Measurements from ENCODE around the gene PINLYP. TPM values are rescaled to one million over a fixed set of nuclear protein-coding genes. Genes with fewer than 3 reads are reported as not detected.
A peak's percentile ranks its signal among the peaks of the same experiment; 100 is the strongest.

PINLYP gene
- total RNA-seq, 4 donors from 2014 or later: 4.7 to 22.1 (median 10.9) TPM

DNA sequence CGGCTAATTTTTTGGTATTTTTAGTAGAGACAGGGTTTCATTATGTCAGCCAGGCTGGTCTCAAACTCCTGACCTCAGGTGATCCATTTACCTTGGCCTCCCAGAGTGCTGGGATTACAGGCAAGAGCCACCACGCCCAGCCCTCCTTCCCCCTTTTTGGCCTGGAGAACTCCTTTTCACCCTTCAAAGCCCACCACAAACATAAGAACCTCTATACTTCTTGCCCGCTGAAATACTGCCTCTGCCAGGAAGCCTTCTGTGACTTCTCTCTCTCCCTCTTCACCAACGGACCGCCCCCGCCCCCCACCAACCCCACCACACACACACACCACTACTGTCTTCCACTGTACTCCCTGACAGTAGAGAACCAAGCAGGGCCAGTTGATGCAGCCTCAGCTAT, 41.4 kb downstream of the PINLYP start:
- H3K4me3 ChIP-seq: no peak overlapping the region
- 85% methylated on average over 6 of the region's 6 CpGs for WGBS

DNA sequence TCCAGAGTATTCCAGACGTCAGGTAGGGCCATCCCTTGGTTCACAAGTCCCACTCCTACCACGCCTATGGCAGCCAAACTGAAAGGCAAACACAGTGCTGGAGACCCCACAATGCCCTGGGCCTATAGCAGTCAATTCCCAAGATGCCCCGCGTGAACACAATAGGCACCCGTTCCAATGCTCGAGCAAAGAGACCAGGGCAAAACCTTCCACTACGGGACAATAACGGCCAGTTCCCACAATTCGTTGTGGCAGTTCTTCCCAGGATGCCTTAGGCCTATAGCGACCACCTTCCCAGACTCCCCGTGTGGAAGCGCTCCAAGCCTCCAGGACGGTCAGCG, 43.3 kb downstream of the PINLYP start:
- H3K27ac ChIP-seq: peak overlapping the region; percentile 88
- DNase-seq (ENCODE audit: low spot score in 2 of 2): no peak
- H3K4me3 ChIP-seq: peak overlapping the region; percentile 54
- H3K27me3 ChIP-seq: no peaks in the 10 kb centered on the region
- TF ChIP-seq, protein P1, sequence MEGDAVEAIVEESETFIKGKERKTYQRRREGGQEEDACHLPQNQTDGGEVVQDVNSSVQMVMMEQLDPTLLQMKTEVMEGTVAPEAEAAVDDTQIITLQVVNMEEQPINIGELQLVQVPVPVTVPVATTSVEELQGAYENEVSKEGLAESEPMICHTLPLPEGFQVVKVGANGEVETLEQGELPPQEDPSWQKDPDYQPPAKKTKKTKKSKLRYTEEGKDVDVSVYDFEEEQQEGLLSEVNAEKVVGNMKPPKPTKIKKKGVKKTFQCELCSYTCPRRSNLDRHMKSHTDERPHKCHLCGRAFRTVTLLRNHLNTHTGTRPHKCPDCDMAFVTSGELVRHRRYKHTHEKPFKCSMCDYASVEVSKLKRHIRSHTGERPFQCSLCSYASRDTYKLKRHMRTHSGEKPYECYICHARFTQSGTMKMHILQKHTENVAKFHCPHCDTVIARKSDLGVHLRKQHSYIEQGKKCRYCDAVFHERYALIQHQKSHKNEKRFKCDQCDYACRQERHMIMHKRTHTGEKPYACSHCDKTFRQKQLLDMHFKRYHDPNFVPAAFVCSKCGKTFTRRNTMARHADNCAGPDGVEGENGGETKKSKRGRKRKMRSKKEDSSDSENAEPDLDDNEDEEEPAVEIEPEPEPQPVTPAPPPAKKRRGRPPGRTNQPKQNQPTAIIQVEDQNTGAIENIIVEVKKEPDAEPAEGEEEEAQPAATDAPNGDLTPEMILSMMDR (IDR thresholded peaks at IDR 0.05): no peak
- no peak for TF ChIP-seq EP300 (IDR thresholded peaks at IDR 0.05)
- no peak for TF ChIP-seq POLR2A (IDR thresholded peaks at IDR 0.05)
- no peak for TF ChIP-seq POLR2AphosphoS5 (IDR thresholded peaks at IDR 0.05)
- WGBS: under 1% methylated on average over 11 of the region's 14 CpGs
- H3K36me3 ChIP-seq: peaks cover 2% of the 10 kb centered on the region
- H3K9me3 ChIP-seq: no peaks in the 10 kb centered on the region
- peaks cover 17% of the 10 kb centered on the region for H3K4me1 ChIP-seq

More for the DNA sequence above, 41.4 kb downstream of the PINLYP start:
- no peaks in the 10 kb centered on the region for H3K27me3 ChIP-seq
- H3K36me3 ChIP-seq: peaks cover 19% of the 10 kb centered on the region
- TF ChIP-seq, protein P1 (IDR thresholded peaks at IDR 0.05): no peak
- no peak overlapping the region for H3K27ac ChIP-seq
- no peak for DNase-seq (ENCODE audit: low spot score in 2 of 2)
- H3K4me1 ChIP-seq: peaks cover 17% of the 10 kb centered on the region
- no peaks in the 10 kb centered on the region for H3K9me3 ChIP-seq

DNA sequence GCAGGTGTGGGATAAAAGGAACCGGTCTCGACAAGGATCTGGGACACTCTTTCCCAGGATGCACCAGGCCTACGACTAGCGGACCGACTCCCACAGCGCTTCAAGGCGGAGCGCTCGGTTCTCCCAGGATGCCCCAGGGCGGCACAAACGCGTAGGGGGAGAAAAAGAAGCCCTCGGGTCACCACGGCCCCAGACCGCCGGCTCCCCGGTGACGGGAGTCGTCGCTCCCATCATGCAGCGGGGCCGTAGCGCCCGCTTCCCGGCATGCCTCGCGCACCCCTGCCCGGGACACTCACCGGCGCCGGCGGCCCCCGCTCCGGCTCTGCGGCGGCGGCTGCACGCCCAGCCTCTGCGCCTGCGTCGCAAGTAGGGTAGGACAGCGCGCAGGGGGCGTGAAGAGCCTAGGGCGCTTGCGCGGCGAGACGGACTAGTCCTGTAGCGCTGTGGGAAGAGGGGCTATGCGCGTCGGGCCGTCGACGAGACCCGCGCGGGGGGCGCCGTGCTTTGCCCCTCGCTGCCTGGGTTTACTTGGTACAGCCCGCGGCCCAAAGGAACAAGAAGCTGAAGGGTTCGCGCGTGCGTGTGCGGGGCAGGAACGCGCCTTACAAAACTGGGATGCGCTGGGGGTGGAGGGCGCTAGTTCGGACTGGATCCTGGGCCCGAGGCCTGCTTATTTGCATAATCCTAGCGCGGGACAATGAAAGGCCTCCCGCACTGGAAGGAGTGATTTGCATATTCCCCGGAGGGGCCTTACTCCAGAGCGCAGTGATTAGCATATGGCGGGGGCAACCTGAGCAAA, 43.9 kb downstream of the PINLYP start, which contains the start of gene ZNF428:
Gene ZNF428 (minus strand): TSS at position 368 of the 799 bp plus-strand sequence. CDS start 5,325 bp downstream, outside the sequence.
- H3K27me3 ChIP-seq: no peaks in the 10 kb centered on the region
- H3K27ac ChIP-seq: peak within 1 kb of the TSS; percentile 88
- H3K36me3 ChIP-seq: no peaks in the 10 kb centered on the region
- peak within 1 kb of the TSS; percentile 54 for H3K4me3 ChIP-seq
- 0% methylated on average over 27 of the region's 81 CpGs for WGBS
- DNase-seq (ENCODE audit: low spot score in 2 of 2): peak; percentile 88 to 90
- peaks cover 19% of the 10 kb centered on the region for H3K4me1 ChIP-seq
- no peaks in the 10 kb centered on the region for H3K9me3 ChIP-seq
- TF ChIP-seq, protein P1 (IDR thresholded peaks at IDR 0.05): no peak
- peak in 1 of 2 donors; percentile 50 for TF ChIP-seq POLR2A (IDR thresholded peaks at IDR 0.05)
- TF ChIP-seq POLR2AphosphoS5 (IDR thresholded peaks at IDR 0.05): peak in 1 of 3 donors; percentile 41
- no peak for TF ChIP-seq EP300 (IDR thresholded peaks at IDR 0.05)

DNA sequence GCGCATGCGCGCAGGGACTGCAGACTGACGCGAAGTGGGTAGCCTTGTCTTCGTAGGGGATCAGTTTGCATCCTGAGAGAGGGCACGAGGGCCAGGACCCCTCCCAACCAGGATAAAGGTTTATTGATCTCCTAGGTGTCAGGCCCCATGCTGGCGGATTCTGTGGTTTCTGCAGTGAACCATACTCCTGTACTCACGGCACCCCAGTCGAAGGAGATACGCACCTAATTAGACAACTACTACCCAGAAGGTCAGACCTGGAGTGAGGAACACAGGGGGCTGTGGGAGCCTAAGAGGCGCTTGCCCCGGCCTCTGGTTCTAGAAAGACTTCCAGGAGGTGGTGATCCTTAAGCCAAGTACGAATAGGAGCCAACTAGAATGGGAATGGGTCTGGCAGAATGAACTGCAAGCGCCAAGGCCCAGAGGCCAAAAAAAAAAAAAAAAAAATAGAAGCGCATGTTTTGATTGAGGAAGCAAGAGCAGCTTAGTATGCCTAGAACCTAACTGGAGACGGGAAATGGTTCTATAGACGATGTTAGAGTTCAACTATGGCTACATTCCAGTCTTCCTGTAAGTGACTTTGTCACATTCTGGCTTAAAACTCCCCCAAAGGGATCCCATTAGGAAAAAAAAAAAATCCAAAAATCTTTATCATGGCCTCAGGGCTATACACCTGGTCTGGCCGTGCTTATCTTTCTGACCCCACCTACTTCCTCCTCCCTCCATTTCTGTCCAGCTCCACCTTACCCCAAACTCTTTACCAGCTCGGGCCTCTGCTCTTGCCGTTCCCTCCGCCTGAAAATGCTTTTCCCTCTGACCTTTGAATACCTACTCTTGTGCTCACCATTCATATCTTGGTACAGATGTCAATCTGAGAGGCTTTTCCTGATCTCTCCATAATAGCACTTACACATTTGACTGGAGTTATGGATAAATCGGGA, 44.7 kb downstream of the PINLYP start:
- no peaks in the 10 kb centered on the region for H3K27me3 ChIP-seq
- peak overlapping the region; percentile 54 for H3K4me3 ChIP-seq
- peaks cover 27% of the 10 kb centered on the region for H3K4me1 ChIP-seq
- H3K9me3 ChIP-seq: no peaks in the 10 kb centered on the region
- DNase-seq (ENCODE audit: low spot score in 2 of 2): no peak
- 37% methylated on average over 15 of the region's 23 CpGs for WGBS
- peak overlapping the region; percentile 88 for H3K27ac ChIP-seq
- H3K36me3 ChIP-seq: no peaks in the 10 kb centered on the region
- TF ChIP-seq, protein P1 (IDR thresholded peaks at IDR 0.05): no peak
- TF ChIP-seq POLR2A (IDR thresholded peaks at IDR 0.05) (no peak), EP300 (IDR thresholded peaks at IDR 0.05) (no peak), POLR2AphosphoS5 (IDR thresholded peaks at IDR 0.05) (peak in 1 of 3 donors; percentile 0)

DNA sequence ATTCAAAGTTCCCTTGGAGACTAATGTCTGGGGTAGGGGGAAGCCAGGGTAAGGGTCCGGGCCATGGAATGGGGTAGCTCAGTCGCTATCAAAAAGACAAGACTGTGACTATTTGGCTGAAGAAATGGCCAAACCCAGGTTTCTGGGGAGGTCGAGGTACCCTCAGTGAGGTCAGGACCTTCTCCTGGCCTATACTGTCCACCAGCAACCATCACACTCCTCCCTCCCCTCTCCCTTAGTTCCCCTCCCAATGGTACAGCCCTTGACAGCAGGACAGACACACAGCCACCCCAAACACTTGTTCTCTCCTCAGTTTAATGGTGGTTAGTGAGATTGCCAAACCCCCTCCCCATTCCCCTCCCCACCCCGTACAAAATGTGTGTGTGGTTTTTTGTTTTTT, 46.5 kb downstream of the PINLYP start:
- Histone ChIP-seq H3K4me1 (peaks cover 36% of the 10 kb centered on the region), H3K9me3 (no peaks in the 10 kb centered on the region), H3K27me3 (no peaks in the 10 kb centered on the region), H3K4me3 (no peak overlapping the region), H3K36me3 (no peaks in the 10 kb centered on the region), H3K27ac (no peak overlapping the region)
- WGBS: 76% methylated on average over 4 of the region's 4 CpGs
- no peak for DNase-seq (ENCODE audit: low spot score in 2 of 2)
- no peak for TF ChIP-seq POLR2A (IDR thresholded peaks at IDR 0.05)
- TF ChIP-seq, protein P1 (IDR thresholded peaks at IDR 0.05): no peak
- TF ChIP-seq POLR2AphosphoS5 (IDR thresholded peaks at IDR 0.05): no peak
- no peak for TF ChIP-seq EP300 (IDR thresholded peaks at IDR 0.05)
